Lower leg skin (tissue), 4 donors: ENCODE results near the gene GINS1. TPM values are rescaled to one million over a fixed set of nuclear protein-coding genes. Genes with fewer than 3 reads are reported as not detected.

Experiments used
- DNase-seq, 2 donors: peaks; one replicate each; pipeline ENCODE4 v3.0.0-alpha.2; 2019; ENCODE audit warnings: low spot score in 2 of 2
- H3K4me3 ChIP-seq: fragments of 200-600 bp; sonication (generic); 2 replicates; pipeline ENCODE4 v1.5.1; 2017; ENCODE audit warnings: mild to moderate bottlenecking, low read depth; ENCODE audit not compliant: poor library complexity, severe bottlenecking
- POLR2A ChIP-seq, 2 donors: fragments of 450-650 bp; IDR thresholded peaks; one replicate each; pipeline ENCODE4 v1.6.1; 2016 to 2017; ENCODE audit warnings: antibody characterized with exemption in 2 of 2, mild to moderate bottlenecking in 1 of 2, moderate library complexity in 1 of 2
- WGBS, 2 donors: methylation state at CpG; one replicate each; pipeline ENCODE4 v1.1.5; 2018; 5-methylcytosine and 5-hydroxymethylcytosine counted together
- intact Hi-C: fragments of 100-400 bp; cut with DNase I; formaldehyde crosslinking; loops from one replicate; pipeline ENCODE4 v1.15.0; 2023; ENCODE audit warnings: low total_unique reads
- total RNA-seq, 4 donors: library from RNA; depleted of rRNA; stranded (reverse); fragments of >200 nt; gene quantifications; one replicate each; pipeline ENCODE4 v1.1.0, GENCODE V29; 2016
- TF ChIP-seq, protein P1 (sequence below), 3 donors: fragments of 450-650 bp; IDR thresholded peaks; one replicate each; pipeline ENCODE4 v1.5.1; 2016; ENCODE audit warnings: antibody characterized with exemption in 3 of 3, mild to moderate bottlenecking in 3 of 3, moderate library complexity in 2 of 3

The GINS1 gene
- total RNA-seq, 4 donors from 2014 or later: 0.63 to 2.8 (median 1.4) TPM

DNA sequence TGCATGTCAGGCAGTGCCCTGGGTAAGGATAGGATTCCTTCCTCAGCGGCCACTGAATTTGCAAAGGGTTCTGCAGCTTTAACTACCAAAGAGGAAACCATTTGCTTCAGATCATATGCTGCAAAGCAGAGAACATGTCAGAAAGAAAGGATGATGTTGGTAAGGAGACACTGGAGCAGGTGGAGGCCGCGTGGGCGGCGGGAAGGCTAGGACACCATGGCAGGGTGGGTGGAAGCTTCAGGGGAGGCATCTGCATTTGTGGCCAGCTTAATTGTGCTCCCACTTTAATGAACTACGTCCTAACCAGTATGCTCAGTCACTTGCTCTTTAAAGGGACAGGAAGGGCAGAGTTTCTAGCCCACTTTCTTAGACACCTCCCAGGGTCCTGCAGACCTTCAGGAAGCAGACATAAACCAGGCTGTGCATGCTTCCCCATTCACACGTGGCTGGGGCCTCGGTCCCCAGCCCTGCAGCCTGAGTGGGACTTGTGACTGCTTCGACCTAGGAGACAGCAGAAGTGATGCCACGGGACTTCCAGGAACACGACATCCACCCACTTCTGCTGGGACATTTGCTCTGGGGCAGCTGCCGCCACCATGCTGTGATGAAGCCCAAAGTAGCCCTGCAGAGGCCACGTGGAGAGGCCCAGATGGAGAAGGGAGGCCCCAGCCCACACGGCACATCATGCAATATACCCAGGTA lies 76.1 kb downstream of the GINS1 start:
- no peak for DNase-seq
- no peak for TF ChIP-seq POLR2A (IDR thresholded peaks at IDR 0.05)
- TF ChIP-seq, protein P1, sequence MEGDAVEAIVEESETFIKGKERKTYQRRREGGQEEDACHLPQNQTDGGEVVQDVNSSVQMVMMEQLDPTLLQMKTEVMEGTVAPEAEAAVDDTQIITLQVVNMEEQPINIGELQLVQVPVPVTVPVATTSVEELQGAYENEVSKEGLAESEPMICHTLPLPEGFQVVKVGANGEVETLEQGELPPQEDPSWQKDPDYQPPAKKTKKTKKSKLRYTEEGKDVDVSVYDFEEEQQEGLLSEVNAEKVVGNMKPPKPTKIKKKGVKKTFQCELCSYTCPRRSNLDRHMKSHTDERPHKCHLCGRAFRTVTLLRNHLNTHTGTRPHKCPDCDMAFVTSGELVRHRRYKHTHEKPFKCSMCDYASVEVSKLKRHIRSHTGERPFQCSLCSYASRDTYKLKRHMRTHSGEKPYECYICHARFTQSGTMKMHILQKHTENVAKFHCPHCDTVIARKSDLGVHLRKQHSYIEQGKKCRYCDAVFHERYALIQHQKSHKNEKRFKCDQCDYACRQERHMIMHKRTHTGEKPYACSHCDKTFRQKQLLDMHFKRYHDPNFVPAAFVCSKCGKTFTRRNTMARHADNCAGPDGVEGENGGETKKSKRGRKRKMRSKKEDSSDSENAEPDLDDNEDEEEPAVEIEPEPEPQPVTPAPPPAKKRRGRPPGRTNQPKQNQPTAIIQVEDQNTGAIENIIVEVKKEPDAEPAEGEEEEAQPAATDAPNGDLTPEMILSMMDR (IDR thresholded peaks at IDR 0.05): no peak
- intact Hi-C loops: no loop called here
- WGBS, 2 donors: 77% methylated on average over 13 to 14 of the region's 14 CpGs
- H3K4me3 ChIP-seq: no peak overlapping the region

DNA sequence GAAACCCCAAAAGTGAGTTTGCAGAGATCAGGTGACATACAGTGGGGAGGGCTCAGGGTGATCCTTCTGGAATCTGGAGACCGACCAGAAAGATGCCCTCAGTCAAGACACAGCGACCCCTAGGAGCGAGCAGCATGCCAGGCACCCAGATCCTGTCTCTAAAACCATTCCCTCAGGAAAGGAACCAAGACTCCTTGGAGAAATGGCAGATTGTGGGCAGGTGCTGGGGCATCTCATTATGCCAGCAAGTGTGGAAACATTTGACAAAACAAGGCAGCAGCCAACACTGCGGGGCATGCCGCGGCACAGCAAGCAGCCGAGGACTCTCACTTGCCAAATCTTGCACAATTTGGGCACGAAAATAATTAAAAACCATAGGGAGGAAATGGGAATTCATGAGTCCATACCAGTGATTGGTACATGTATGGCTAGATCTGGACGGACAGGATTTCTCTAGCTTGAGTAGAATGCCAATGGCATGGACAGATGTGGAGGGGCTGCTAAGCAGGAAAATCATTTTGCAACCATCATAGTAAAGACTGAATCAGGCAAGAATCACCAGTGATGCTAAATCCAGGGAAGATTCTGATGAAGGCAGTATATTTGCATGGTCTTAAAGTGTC lies 76.9 kb downstream of the GINS1 start:
- intact Hi-C loops: no loop called here
- 52 to 58% methylated on average over 9 of the region's 9 CpGs for WGBS, 2 donors
- no peak for TF ChIP-seq POLR2A (IDR thresholded peaks at IDR 0.05)
- TF ChIP-seq, protein P1 (IDR thresholded peaks at IDR 0.05): no peak
- no peak overlapping the region for H3K4me3 ChIP-seq
- DNase-seq: no peak

DNA sequence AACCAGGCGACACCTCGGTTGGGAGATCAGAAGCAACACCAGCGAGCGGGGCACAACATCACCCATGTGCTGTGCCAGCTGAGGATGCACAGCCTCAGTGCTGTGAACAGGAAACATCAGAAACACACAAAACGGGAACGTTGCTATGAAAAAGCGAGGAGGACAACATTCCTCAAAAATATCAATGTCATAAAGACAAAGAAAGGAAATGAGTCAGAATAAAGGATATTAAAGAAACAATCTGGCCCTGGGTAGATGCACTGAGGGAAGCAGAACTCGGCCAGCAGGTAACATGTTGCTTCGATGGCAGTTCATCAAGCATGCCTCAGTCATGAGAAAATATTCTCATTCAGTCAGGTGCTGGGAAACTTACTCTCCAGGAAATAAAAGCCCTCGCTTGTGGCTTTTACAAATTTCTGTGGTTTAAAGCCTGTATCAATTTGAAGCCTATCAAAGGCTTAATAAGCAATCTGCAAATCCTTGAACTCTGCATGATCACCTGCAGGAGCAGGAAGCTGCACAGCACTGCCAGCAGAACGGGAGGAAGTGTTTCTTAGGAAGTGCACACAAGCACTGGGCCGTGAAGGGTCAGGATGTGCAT lies 77.5 kb downstream of the GINS1 start:
- 33 to 41% methylated on average over 12 of the region's 12 CpGs for WGBS, 2 donors
- intact Hi-C loops: no loop called here
- TF ChIP-seq POLR2A (IDR thresholded peaks at IDR 0.05): no peak
- no peak overlapping the region for H3K4me3 ChIP-seq
- no peak for DNase-seq

DNA sequence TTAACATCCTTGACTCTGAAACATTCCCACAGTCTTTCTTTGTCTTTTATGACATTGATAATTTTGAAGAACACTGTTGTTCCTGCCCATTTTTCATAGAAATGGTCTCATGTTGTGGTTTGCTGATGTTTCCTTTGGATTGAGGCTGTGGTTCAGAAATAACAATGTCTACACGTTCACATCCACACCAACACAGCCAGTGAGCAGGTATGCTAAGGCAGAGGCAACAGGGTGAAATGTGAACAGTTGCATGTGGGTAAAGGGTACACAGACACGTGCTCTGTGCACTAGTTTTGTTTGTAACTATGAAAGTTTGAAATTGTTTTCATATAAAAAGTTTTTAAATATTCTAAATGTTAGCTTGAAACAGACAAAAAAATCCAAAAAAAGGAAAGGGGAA lies 78.4 kb downstream of the GINS1 start:
- DNase-seq: no peak
- TF ChIP-seq POLR2A (IDR thresholded peaks at IDR 0.05): no peak
- TF ChIP-seq, protein P1 (IDR thresholded peaks at IDR 0.05): no peak
- 69 to 85% methylated on average over 2 of the region's 2 CpGs for WGBS, 2 donors
- H3K4me3 ChIP-seq: no peak overlapping the region
- intact Hi-C loops: no loop called here

DNA sequence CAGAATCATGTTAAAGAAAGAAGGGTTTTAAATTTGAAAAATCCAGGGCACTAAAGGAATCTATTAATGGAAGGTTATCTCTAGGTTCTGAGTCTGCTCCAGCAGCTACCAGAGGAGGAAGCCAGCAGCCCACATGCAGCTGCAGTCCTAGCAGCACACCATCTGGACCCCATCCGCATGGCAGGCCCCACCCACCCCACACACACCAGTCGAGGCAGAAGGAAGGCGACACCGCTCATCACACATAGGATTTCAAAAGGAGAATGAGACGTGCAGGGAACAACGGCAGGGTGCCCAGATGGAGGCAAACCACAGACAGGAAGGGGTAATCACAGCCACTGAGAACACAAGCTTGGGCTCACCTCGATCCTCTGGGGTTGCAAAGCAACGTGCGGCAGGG lies 78.9 kb downstream of the GINS1 start:
- WGBS, 2 donors: 44 to 50% methylated on average over 9 of the region's 9 CpGs
- H3K4me3 ChIP-seq: no peak overlapping the region
- intact Hi-C loops: no loop called here
- no peak for TF ChIP-seq POLR2A (IDR thresholded peaks at IDR 0.05)
- TF ChIP-seq, protein P1 (IDR thresholded peaks at IDR 0.05): no peak
- DNase-seq: no peak

GRCh38 chr20:25487306-25487705 lies 79.8 kb downstream of the GINS1 start:
- no peak overlapping the region for H3K4me3 ChIP-seq
- intact Hi-C loops: no loop called here
- DNase-seq: no peak
- WGBS, 2 donors: 22 to 44% methylated on average over 2 of the region's 2 CpGs
- no peak for TF ChIP-seq POLR2A (IDR thresholded peaks at IDR 0.05)
- TF ChIP-seq, protein P1 (IDR thresholded peaks at IDR 0.05): no peak
